G401 (cell line): ENCODE data around the gene P2RY2. TPM values are rescaled to one million over a fixed set of nuclear protein-coding genes. Genes with fewer than 3 reads are reported as not detected.

Source experiments
- DNase-seq: peaks from one replicate; pipeline ENCODE4 v3.0.0-alpha.2; 2015; ENCODE audit warnings: low spot score
- in situ Hi-C: cut with HindIII; loops from 2 replicates; pipeline ENCODE4 v1.10.0; 2016; ENCODE audit warnings: low sequenced_read_pairs, mixed read lengths
- total RNA-seq: library from RNA; depleted of rRNA; stranded (reverse); fragments of >200 nt; shearing (Covaris generic); gene quantifications from 2 replicates; pipeline ENCODE4 v1.2.3, GENCODE V29; 2014

Gene P2RY2
- total RNA-seq, 1 experiment from 2014 or later: not detected

DNA sequence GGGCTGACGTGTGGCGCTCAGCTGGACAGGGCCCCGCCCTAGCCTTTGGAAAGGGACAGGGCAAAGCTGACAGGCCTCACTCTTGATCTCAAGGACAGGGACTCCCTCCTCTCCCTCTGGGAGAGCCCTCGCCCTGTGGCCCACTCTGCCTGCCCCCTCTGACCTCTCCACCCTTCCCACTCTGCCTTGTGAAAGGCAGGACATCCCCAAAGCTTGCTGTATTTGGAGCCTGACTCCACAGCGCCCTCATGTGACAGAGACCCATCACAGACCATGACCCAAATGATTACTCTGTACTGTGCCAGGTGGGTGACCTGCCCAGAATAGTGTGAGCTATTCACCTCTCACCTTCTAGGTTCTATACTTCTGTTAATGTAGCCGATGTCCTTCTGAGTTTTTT lies 18.8 kb downstream of the P2RY2 start:
- DNase-seq: peak; percentile 21
- in situ Hi-C loops: no loop called here

DNA sequence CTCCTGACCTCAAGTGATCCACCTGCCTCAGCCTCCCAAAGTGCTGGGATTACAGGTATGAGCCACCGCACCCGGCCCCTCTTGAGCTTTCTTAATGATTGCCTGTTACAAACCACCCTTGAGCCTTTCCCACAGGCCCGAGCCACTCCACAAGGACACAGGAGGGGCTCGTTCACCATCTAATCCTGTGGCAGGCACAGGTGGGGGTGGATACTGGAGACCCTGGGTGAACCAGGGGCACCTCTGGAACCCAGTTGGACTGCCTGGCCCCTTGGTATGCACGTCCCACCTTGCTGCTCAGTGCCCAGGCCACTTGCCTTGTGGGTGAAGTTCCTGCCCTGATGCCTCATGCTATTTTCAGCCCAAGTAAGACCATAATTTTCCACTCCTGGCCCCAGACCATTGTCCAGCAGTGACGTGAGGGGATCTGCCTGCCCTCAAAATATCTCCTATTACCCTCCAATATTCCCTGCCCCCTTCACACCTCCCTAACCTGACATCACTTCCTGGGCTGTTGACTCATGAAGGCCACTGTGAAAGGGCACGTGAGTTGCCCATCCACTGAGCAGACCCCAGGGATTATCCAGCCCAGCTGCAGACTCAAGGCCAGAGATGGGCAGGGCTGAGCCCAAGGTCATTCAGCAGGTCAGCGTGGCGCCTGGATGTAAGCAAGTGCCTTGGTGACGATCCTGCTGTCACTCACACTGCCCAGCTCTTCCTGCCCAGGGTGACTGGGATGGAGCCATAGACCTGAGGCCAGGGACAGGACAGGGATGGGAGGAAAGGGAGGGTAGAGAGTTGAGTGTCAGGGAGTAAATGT lies 19.6 kb downstream of the P2RY2 start:
- in situ Hi-C loops: no loop called here
- DNase-seq: no peak

DNA sequence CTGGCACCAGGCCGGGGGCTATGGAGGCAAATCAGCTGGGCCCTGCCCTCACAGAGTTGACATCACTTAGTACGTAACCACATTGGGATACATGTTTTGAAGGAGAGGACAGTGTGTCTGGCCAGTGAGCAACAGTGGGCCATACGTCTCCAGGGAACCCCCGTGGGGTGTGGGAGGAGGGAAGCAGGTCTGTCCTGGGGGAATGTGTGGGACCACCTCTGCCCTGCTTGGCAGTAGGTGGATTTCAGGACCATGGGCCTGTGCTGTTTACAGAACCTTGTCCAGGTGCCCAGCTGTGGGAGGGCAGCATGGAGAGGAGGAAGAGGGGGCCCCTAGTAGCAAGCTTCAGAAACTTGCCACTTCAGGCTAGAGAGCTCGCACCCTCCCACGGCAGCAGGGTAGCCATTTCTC lies 21.0 kb downstream of the P2RY2 start:
- in situ Hi-C loops: no loop called here
- no peak for DNase-seq

DNA sequence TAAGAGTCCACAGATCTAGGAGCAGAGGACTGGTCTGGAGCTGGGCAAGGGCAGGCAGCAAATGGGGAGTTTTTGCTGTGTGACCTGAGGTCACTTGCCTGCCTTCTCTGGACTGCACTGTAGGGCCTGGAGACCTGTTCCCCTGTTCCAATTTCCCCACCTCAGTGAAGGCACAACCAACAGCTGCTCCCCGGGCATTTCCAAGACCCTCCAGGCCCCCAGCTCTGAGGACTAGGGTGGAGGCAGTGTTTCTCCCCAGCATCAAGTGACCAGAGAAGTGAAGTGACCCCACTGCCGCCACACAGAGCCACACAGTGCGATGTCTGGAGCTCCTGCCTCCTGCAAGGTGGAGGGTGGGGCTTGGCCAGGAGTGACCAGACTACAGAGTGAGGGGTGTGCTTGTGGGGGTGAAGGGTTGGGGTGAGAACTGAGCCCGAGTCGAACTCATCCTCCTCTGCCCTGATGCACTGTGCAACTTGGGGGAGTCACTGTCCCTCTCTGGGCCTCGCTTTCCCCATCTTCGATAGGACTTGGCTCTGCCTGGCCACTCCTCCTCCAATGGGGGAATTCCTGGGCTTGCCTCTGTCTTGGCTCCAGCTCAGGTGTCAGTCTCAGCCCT lies 21.6 kb downstream of the P2RY2 start:
- in situ Hi-C loops: no loop called here
- DNase-seq: no peak

DNA sequence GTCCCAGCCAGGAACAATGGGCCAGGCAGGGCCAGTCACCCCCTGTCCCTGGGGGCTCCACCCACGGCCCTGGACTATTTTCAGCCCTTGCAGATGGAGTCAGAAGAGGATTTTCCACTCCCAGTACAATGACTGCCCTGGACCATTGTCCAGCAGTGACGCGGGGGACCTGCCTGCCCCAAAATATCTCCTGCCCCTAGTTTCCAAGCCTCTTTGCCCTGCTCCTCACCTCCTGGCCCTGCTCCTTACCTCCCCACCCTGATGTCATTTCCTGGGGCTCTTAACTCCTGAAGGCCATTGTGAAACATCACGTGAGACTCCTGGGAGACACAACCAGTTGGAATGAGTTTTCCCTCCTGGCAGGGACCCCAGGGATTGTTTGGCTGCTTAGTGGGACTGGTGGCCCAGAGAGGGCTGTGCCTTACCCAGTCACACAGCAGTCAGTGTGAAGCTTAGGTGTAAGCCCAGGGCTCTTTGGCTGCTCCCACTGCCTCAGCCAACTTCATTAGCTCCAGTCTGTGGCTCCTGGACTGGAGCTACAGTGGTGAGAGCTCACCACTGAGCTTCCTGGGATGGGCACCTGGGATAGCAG lies 22.2 kb downstream of the P2RY2 start:
- no peak for DNase-seq
- in situ Hi-C loops: no loop called here

DNA sequence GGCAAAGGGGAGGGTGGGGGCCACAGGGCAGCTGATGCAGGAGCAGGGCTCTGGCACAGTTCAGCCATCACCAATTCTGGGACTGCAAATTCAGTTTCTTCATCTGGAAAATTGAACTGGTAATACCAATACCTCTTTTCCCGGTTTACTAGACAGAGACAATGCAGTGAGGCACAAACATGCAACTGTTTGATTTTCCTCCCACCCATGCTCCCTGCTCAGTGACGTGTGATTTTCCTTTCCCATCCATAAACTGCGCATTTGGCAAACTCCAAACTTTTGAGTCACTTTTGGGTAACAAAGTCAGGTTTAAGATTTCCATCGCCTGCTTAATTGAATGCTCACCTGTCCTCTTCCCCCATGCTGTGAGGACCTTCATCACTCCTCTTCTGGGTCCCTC lies 23.2 kb downstream of the P2RY2 start:
- no peak for DNase-seq
- in situ Hi-C loops: no loop called here

DNA sequence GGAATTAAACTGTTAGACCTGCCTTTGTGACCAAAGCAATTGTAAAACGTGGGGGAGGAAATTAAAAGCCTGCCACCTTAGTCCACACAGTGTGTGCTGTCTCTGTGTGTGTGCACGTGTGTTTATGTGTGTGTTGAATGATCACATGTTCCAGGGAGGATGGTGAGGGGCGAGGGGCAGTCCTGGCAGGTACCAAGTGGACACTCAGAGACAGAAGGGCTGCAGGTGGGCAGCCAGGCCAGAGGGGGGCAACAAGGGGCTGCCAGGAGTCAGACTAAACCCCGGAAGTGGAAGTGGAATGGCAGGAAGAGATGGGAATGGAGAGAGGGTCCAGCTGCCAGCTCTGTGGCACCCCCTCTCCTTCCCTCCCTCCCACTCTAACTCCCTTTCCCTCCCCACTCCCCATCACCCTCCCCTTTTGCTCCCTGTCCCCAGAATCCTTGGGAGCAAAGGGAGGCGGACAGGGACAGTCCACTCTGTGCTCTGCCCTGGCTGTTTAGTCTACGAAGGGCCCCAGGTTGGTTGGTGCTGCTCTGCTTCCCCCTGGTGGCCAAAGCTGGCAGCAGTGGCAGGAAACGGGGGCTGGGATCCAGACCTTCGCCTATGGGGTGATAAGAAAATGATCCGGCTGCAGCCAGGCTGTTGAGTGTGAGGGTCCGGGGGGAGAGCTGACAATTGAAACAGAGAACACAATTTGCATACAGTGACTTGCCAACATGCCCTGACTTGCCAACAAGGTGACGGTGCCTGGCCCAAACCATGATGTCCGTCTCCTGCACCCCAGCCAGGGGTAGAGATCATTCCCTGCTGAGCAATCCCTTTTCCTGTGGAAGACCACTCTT lies 24.4 kb downstream of the P2RY2 start:
- peak; percentile 53 for DNase-seq
- in situ Hi-C loops: no loop called here

DNA sequence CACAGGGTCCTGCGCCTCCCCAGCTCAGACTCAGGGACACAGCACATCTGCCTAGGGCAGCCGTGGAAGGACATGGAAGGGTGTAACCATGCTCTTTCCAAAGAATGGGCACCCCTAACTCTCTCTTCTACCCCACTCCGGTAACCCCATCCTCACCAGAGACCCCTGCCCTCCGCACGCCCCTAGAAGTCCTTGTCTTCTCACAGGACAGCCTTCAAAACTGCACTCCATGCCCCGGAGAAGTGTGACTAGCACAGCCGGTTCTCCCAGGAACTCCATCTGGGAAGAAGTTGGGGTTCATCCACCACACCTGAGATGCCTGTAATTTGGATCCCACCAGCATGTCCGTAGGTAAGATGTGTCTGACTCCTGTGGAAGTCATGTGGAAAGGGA lies 25.0 kb downstream of the P2RY2 start:
- DNase-seq: no peak
- in situ Hi-C loops: no loop called here

DNA sequence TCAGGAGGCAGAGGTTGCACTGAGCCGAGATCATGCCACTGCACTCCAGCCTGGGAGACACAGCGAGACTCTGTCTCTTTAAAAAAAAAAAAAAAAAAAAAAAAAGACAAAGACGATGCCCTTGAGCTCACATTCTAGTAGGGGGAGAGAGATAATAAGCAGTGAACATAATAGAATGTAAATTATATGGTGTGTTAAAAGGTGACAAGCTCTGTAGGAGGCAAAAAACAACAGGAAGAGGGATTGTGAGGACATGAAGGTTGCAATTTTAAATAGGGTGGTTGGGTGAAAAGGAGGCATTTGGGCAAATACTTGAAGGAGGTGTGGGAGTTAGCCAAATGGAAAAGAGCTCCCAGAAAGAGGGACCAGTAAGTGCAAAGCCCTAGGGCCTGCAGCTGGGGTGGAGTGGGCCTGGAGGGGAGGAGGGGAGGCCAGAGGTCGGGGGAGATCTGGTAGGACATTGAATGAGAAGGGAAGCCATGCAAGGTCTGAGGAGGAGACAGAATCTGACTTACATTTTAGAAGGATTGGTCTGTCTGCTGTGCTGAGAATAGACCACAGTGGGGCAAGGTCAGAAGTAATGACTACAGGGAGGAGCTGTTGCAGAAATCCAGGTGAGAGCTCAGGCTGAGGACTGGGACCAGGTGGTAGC lies 26.6 kb downstream of the P2RY2 start:
- DNase-seq: no peak
- in situ Hi-C loops: no loop called here

DNA sequence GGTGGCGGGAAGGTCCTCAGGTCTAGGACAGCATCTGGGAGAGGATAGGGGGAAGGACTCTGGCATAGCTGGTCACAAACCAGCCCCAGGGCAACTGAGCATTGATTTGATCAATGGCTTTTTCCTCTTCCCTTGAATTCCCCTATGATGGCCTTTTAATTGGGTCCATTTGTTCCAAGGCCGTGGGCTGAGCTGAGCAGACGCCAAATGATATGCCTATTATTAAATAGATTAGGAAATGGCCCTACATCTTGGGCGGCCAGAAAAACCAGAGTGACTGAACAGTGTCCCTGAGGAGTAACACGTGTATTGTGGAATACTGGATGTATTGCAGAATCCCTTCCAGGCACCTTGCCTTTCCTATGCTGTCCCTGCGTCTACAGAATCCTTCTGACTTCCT lies 27.4 kb downstream of the P2RY2 start:
- no peak for DNase-seq
- in situ Hi-C loops: no loop called here

DNA sequence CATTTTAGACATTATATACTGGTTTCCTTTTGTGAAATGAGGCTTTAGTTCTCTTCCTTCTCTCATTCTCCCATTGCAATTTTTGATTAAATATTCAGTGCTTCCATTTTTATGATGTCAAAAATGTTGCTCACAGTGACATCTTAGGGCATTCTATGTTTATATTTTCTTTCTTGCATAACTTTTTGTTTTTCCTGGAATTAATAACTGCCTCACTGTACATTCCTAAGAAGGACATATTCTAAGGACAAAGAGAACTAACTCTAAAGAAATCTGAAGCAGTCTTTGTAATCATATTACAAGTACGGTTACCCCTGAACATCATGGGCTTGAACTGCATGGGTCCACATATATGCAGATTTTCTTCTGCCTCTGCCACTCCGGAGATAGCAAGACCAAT lies 28.2 kb downstream of the P2RY2 start:
- in situ Hi-C loops: no loop called here
- DNase-seq: no peak

DNA sequence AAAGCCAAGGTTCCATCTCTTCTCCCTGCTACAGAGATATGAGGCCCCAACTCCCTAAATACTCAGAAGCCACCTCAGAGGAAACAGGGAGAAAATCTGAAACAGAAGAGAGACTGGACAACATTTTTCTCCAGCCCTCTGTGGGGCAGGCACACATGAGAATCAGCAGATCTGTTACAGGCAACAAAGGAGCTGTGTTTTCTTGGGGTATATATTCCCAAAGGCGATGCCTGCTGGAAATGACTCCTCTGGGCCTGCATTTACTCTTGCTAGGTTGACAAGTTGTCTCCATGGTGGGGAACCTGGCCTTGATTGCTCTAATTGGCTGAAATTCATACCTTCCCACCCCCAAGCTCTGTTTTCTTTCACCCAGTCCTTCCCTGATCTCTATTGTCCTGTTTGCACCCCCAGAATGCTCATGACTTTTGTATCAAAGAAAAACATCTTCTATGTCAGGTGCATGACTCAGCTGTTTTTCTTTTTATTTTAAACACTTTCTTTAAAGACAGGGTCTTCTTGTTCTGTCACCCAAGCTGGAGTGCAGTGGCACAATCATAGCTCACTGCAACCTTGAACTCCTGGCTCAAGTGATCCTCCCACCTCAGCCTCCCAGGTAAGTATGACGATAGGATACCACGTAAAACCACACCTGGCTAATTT lies 30.6 kb downstream of the P2RY2 start:
- in situ Hi-C loops: no loop called here
- DNase-seq: no peak

DNA sequence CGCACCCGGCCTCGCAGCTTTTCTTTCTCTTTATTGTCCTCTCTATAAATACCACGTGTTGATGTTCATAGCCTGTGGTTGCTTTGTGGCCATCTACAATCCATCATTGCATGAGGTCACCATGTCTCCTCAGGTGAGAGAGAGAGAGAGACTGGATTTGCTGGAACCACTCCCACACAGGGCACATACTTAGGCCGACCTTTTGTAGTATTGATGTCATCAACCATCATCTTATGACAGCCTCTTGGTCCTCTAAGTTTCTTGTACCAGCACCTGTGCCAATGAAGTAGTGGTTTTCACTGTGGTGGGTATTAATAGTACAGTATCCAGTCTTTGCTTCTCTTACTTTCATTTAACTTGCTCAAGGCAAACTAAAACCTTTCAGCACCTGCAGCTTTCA lies 31.2 kb downstream of the P2RY2 start:
- no peak for DNase-seq
- in situ Hi-C loops: no loop called here

DNA sequence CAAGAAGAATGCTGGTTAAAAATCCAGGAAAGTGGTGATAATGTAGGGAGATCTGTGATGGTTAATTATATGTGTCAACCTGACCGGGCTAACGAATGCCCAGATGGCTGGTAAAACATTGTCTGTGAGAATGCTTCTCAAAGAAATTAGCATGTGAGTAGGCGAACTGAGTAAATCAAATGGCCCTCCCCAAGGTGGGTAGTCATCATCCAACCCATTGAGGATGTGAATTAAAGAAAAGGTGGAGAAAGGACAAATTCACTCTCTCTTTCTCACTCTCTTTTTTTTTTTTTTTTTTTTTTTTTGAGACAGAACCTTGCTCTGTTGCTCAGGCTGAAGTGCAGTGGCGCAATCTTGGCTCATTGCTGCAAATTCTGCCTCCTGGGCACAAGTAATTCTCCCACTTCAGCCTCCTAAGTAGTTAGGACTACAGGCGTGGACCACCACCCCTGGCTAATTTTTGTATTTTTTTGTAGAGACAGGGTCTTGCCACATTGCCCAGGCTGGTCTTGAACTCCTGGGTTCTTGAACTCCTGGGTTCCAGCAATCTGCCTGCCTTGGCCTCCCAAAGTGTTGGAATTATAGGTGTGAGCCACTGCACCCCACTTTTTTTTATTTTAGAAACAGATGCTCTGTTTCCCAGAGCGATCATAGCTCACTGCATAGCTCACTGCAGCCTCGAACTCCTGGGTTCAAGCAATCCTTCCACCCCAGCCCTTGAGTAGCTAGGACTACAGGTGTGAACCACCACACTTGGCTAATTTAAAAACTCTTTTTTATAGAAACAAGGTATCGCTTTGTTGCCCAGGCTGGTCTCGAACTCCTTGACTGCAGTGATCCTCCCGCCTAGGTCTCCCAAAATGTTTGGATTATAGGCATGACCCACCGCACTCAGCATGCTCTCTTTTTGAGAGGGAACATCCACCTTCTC lies 32.0 kb downstream of the P2RY2 start:
- in situ Hi-C loops: no loop called here
- no peak for DNase-seq

DNA sequence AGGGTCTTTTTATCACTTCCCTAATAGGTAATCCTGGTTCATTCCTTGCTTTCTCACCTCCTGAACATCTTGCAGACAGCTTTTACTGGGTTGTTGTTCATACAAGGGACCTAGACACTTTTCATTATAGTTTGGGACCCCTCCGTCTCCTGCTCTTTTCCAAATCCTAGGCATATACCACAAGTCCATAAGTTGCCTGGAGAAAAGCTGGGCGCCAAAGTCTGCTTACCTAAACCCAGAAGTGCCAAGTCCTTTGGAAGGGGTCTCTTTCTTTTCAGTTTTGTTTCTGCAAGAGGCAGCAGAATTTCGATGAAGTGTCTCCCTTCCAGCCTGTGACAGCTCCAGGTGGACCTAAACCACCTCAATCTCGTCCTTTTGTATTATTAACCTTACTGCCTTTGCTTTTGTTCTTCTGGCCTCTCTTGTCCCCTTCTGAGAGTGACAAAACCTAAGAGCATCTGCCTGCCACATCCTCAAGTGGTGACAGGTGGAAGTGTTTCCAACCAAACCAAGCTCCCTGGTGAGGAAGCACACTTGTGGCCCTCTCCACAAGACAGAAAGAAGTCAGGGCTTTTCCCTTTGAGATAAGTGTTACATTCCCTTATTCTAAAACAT lies 34.6 kb downstream of the P2RY2 start:
- in situ Hi-C loops: no loop called here
- DNase-seq: no peak

DNA sequence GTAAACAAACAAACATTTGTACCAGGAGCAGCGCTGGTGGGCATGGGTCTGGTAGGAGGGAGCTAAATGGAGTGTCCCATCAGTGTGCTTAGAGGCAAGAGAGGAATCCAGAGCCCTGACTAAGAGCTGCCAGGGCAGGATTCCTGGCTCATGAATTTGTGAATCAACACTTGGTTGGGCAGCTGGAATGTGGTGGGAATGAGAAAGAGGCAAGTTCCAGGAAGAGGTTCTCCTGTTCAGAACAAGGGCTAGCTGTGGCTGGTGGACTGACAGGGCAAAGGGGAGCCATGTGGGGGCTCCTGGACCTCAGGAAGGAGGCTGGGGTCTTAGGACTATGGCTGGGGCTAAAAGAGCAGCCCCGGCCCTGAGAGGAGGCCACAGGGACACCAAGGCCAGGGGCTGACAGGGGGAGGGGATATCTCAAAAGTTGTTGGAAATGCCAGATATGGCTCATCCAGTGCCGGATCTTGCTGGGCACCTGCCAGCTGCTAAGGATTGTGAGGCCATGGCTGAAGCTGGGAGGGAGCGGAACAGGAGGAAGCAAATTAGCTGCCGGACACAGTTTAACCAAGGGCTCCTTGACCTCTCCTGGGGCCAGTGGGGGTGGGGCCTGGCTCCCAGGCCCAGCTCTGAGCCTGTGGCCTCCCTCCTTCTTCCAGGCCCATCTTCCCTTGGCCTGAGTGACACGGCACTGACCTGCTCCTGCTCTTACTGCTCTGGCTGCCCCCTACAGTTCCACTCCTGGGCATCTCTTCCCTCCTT lies 39.4 kb downstream of the P2RY2 start:
- in situ Hi-C loops: no loop called here

More for the DNA sequence above, 39.4 kb downstream of the P2RY2 start:
- no peak for DNase-seq
